ENCODE data around the gene HSPB6. TPM values are rescaled to one million over a fixed set of nuclear protein-coding genes. Genes with fewer than 3 reads are reported as not detected.

The HSPB6 gene
- total RNA-seq, 1 donor from 2014 or later: 5.0 TPM

- peak overlapping the region; percentile 98 for H3K27ac Mint-ChIP-seq (ENCODE audit: unreplicated experiment)
- H3K27me3 Mint-ChIP-seq (ENCODE audit: low read depth): no peaks in the 10 kb centered on the region
- no peak for DNase-seq (ENCODE audit: low spot score)
- H3K36me3 Mint-ChIP-seq (ENCODE audit: low read depth): peaks cover 12% of the 10 kb centered on the region
- H3K4me3 Mint-ChIP-seq (ENCODE audit: unreplicated experiment): peak overlapping the region; percentile 86
- no peaks in the 10 kb centered on the region for H3K9me3 Mint-ChIP-seq (ENCODE audit: low read depth)
- H3K4me1 Mint-ChIP-seq (ENCODE audit: low read depth): peaks cover 43% of the 10 kb centered on the region
- TF ChIP-seq CTCF (IDR thresholded peaks at IDR 0.05): peak; percentile 40
Measured at GRCh38 chr19:35757231-35757748, 461 bp upstream of the HSPB6 start.

GRCh38 chr19:35755550-35756376 lies 1.1 kb downstream of the HSPB6 start:
- peak overlapping the region; percentile 95 for H3K27ac Mint-ChIP-seq (ENCODE audit: unreplicated experiment)

DNA sequence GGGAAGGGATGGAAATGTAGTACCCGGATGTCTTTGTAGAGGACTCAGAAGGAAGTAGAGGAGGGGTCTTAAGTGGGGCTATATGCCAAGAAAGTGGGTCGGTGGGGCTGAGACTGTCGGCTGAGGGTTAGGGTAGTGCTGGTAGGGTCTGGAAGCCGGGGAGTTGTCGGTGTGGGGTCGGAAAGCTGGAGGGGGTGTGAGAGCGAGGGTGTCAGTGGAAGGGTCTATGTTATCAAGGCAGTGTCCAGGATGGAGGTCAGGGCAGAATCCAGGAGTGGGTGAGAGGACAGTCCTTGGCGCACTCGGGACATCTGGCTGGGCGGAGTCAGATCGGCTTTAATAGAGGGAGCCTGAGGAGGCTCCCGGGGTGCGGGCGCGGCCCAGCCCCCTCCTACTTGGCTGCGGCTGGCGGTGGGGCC lies 1.7 kb downstream of the HSPB6 start:
- H3K27ac Mint-ChIP-seq (ENCODE audit: unreplicated experiment): peak overlapping the region; percentile 53

More at GRCh38 chr19:35755550-35756376, 1.1 kb downstream of the HSPB6 start:
- H3K4me1 Mint-ChIP-seq (ENCODE audit: low read depth): peaks cover 38% of the 10 kb centered on the region
- TF ChIP-seq CTCF (IDR thresholded peaks at IDR 0.05): no peak
- H3K4me3 Mint-ChIP-seq (ENCODE audit: unreplicated experiment): peak overlapping the region; percentile 53
- no peaks in the 10 kb centered on the region for H3K9me3 Mint-ChIP-seq (ENCODE audit: low read depth)
- DNase-seq (ENCODE audit: low spot score): no peak
- peaks cover 8% of the 10 kb centered on the region for H3K36me3 Mint-ChIP-seq (ENCODE audit: low read depth)
- H3K27me3 Mint-ChIP-seq (ENCODE audit: low read depth): no peaks in the 10 kb centered on the region

DNA sequence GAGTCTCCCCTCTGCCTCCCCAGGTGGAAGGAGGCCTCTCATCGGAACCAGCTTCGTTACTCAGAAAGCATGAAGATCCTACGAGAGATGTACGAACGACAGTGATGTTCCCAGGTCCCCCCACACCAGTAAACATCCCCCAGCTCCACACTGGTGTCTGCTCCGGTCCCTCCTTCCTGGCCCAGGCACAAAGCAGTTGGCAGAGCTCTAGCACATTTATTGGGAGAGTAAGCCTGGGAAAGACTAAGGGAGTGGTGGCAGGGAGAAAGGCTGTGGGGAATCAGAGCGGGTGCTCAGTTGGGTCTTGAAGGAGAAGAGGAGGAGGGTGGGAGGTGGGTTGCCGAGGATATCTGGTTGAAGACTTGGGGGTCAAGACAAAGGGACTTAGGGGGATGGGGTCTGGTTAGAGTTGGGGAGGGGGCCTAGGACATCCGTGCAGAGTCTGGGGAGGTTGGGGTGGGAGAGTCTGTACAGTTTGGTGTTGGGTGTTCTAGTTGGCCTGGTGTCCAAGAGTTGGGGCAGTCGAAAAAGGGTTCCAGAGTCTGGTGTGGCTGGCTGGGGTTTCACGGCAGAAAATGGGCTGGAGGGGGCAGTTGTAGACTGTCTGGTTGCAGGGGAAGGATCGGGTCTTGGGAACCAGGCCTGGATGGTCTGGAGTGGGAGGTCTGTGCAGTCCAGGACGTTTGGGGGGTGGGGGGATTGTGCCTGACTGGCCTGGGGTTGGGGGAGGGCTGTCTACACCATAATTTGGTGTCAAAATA lies 2.3 kb downstream of the HSPB6 start:
- no peak for DNase-seq (ENCODE audit: low spot score)
- Mint-ChIP-seq H3K36me3 (ENCODE audit: low read depth) (peaks cover 8% of the 10 kb centered on the region), H3K9me3 (ENCODE audit: low read depth) (no peaks in the 10 kb centered on the region), H3K4me1 (ENCODE audit: low read depth) (peaks cover 42% of the 10 kb centered on the region), H3K4me3 (ENCODE audit: unreplicated experiment) (no peak overlapping the region), H3K27me3 (ENCODE audit: low read depth) (no peaks in the 10 kb centered on the region), H3K27ac (ENCODE audit: unreplicated experiment) (peak overlapping the region; percentile 53)
- TF ChIP-seq CTCF (IDR thresholded peaks at IDR 0.05): no peak

More for the DNA sequence above, 1.7 kb downstream of the HSPB6 start:
- no peak for TF ChIP-seq CTCF (IDR thresholded peaks at IDR 0.05)
- no peak for DNase-seq (ENCODE audit: low spot score)
- Mint-ChIP-seq H3K4me1 (ENCODE audit: low read depth) (peaks cover 40% of the 10 kb centered on the region), H3K9me3 (ENCODE audit: low read depth) (no peaks in the 10 kb centered on the region), H3K27me3 (ENCODE audit: low read depth) (no peaks in the 10 kb centered on the region), H3K4me3 (ENCODE audit: unreplicated experiment) (no peak overlapping the region), H3K36me3 (ENCODE audit: low read depth) (peaks cover 8% of the 10 kb centered on the region)
